T47D (cell line): ENCODE measurements around the gene UTP14A.

ENCODE experiments used
- DNase-seq, 2 experiments: peaks; one replicate each; pipeline versions ENCODE4 v3.0.0 to v3.0.0-alpha.2; 2011 to 2012; ENCODE audit warnings: low read depth in 1 of 2, low spot score in 1 of 2
- JUND ChIP-seq: IDR thresholded peaks from 2 replicates; pipeline ENCODE4 v1.6.1; 2012; ENCODE audit warnings: low read depth
- in situ Hi-C: cut with HindIII; loops from 2 replicates; pipeline ENCODE4 v1.10.0; 2016; ENCODE audit warnings: low sequenced_read_pairs, low pct_unique_long_range_greater_than_20kb

Gene UTP14A

DNA sequence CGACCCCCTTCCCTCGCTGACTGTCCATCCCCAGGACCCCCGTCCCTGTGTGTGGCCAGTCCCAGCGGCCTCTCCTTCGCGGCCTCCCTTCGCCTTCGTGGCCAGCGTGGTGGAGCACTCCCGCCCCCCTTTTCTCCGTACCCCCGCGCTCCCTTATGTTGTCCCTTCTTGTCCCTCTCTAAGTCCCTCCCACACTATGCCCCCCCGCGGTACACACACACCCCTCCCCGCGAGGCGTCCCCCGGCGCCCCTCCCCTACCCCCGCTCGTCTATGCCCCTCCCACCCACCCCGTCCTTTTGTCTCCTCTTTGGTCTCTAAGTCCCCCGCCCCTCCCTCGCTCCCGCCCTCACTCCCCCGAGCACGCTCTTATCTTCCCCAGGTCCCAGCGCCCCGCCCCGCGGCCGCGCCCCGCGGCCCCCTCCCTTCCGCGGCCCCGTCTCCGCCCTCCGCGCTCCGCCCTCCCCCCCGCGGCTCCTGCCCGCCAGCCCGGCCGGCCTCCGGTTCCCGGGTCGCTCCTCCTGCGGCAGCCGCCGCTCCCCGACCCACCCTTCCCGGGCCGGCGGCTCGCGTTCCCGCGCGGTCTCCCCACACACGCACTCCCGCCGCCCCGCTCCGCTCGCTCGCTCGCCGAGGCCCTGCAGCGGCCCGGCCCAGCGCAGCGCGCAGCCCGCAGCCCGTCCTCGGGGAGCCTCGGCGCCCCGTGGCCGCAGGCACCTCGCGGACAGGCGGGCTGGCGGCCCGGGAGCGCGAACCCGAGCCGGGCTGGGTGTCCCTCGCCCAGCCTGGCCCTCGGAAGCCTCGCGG, 26.3 kb downstream of the UTP14A start:
- in situ Hi-C loops, result no loop called here
- no peak for TF ChIP-seq JUND
- DNase-seq, result peak; percentile 33 to 78

DNA sequence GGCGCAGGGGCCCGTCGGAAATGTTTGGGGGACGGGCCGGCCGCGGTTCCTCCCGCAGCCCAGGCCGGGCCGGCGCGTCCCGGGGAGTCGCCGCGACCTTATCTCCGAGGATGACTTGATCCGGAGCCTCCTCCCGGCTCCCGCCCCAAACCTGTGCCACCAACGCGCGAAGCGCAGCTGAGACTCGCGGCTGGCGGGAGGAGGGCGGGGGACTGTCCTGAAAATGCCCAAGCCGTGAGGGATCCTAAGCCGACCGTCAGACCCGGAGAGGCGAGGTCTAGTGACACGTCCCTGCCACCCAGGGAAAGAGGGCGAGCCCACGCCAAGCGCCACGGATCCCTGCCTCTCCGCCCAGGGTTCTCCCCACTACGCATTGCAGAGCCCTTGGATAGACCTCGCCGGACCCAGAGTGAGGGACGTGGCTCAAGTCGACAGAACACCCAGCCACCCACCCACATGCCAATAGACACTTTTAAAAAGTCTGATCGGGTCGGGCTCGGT, 26.9 kb downstream of the UTP14A start:
- DNase-seq, result peak in 1 of 2 experiments; percentile 16
- in situ Hi-C loops, result no loop called here
- TF ChIP-seq JUND, result no peak

DNA sequence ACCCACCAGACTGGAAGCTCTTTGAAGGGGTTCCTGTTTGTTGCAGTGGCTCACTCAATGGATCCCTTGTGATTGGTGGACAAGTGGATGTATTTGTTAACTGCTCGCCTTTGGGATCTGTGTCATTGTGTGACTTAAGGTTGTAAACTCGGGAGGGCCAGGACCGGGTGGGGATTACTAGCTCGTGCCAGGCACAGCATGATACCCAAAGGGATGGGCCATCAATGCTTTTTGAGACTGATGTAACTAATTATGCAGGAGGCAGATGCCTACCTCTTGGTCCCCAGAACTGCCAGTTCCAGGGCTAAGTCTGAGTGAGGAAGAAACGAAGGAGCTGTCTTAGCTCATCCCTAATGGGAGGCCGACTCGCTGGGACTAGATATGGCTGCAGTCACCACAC, 27.7 kb downstream of the UTP14A start:
- in situ Hi-C loops, result no loop called here
- no peak for TF ChIP-seq JUND
- DNase-seq, result no peak

DNA sequence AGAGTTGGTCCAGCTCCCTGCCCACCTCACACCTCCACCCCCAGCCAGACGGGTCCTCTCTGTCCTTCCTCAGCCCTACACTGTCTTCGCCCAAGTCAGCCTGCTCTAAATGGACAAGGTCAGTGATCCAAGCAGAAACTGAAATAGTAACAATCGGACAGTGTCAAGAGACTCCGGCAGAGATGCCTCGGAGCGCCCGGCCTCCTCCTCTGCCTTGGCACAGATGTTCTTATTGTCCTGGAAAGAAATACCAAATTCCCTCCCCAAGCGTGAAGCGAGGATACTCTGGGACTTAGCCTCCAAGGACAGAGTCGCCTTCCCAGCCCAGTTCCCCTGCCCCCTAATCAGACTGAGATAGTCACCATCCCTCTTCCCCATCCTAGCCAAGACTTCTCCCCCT, 28.5 kb downstream of the UTP14A start:
- no peak for DNase-seq
- in situ Hi-C loops, result no loop called here
- no peak for TF ChIP-seq JUND

DNA sequence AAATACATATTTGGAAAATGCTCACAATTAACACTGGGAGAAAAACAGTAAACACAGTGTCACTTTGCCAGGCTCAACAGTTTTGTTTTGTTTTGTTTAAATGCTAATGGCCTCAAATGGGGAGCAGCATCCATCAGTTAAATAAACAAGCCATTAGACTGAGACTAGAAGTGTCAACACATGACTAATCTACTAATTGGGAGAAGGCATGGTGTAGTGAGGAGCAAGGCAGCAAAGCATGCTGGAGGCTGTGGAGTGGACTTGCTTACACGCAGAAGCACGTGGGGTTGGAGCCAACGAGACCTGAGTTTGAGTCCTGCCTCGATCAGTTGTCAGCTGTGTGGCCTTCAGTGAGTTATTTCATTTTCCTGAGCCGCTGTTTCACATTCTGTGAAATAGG, 29.0 kb downstream of the UTP14A start:
- TF ChIP-seq JUND, result no peak
- in situ Hi-C loops, result no loop called here
- no peak for DNase-seq

DNA sequence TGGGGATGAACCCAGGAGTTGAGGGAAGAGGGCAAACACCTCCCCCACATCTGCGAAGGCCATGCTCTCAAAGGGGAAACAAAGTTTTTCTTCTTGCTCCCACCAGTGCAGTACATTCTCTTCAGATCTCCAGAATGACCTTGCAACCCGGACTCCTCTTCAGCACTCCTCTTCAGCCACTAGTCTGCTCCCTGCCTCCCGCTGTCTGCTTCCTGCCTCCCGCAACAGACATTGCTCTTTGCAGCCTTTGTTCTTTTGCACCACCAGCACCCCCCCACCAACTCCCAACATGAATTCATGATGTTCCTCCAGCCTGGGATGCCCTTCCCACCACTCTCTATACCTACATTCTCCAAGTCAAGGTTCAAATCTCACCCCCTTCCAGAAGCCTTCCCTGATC, 32.1 kb downstream of the UTP14A start:
- no peak for DNase-seq
- TF ChIP-seq JUND, result no peak
- in situ Hi-C loops, result no loop called here

DNA sequence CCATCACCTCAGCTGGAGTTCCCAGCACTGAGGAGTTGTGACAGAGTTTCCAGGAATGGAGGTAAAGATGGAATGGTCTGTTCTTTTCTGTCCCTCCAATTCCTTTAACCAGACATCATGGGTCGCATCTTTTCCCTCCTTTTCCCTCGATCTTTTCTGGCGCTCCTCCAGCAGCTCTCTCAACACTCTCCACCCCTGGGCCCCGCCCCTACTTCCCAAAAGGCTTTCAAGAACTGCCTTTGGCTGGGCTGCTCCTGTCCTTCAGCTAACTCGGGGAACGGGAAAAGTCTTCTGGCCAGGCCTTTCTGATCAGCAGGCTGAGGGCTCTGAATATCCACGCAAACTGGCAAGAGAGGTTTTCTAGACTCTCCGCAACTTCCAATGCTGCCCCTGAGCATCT, 34.0 kb downstream of the UTP14A start:
- no peak for TF ChIP-seq JUND
- in situ Hi-C loops, result no loop called here
- DNase-seq, result no peak

DNA sequence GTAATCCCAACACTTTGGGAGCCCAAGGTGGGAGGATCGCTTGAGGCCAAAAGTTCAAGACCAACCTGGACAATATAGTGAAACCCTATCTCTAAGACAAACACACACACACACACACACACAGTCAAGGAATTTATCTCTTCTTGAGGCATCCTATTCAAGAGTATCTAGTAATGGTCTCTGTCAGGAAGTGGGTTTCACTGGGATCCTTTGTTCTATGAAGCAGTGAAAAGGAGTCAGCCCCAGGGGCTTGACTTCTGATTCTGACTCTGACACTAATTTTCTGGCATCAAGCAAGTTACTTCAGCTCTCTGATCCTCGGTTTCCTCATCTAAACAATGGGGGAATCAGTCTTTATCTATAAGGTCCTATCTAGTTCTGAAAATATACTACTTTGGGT, 34.8 kb downstream of the UTP14A start:
- DNase-seq, result no peak
- TF ChIP-seq JUND, result no peak
- in situ Hi-C loops, result no loop called here

GRCh38 chrX:129945131-129945530, 39.2 kb downstream of the UTP14A start:
- no peak for DNase-seq
- no peak for TF ChIP-seq JUND
- in situ Hi-C loops, result no loop called here

GRCh38 chrX:129953334-129953648, 47.3 kb downstream of the UTP14A start:
- in situ Hi-C loops, result no loop called here
- TF ChIP-seq JUND, result no peak
- no peak for DNase-seq

DNA sequence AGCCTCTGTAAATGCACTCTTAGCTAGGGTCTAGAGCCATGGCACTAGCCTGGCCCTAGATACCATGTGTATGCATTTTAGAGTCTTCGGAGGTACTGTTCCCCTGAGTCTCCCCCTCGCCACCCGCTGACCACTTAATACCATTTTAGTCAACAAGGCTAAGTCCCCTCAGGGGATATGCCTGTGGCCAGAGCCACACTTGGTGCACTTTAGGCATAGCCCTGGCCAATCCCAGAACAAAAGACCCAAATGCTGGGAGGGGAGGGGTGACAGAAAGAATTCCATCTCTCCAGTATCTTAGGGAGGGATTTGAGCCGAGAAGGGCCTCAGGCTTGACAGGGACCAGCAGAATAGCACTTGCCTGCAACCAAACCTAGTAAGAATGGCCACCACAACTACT, 47.9 kb downstream of the UTP14A start:
- TF ChIP-seq JUND, result no peak
- in situ Hi-C loops, result no loop called here
- no peak for DNase-seq

- no peak for TF ChIP-seq JUND
- in situ Hi-C loops, result no loop called here
- no peak for DNase-seq
These were observed 48.8 kb downstream of the UTP14A start for GRCh38 chrX:129954804-129955203.

DNA sequence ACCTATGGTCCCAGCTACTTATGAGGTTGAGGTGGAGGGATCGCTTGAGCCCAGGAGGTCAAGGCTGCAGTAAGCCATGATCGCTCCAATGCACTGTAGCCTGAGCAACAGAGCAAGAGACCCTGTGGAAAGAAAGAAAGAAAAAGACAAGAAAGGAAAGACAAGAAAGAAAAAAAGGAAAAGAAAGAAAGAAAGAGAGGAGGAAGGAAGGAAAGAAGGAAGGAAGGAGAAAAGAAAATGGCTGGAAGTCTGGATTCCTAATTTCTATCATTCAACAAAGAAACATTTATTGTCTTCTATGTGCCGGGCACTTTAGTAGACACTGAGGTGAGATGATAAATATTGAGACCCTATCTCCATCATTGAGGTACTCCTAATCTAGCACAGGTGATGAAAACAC, 49.7 kb downstream of the UTP14A start:
- in situ Hi-C loops, result no loop called here
- no peak for DNase-seq
- TF ChIP-seq JUND, result no peak

DNA sequence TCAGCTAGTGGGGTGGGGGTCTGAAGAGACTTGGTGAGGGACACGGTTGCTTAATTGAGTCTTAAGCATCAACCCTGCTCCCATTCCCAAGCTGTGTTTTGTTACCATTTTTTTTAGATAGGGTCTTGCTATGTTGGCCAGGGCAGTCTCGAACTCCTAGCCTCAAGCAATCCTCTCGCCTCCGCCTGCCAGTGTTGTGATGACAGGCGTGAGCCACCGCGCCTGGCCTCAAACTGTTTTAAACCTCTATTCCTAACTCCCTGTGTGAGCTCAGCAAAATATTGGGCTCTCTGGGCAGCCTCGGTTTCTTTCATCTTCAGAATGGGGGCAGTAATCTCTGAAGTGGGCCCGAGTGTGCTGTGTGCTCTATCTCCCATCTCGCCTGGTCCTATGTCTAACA, 50.2 kb downstream of the UTP14A start:
- no peak for DNase-seq
- no peak for TF ChIP-seq JUND
- in situ Hi-C loops, result no loop called here
